ENCODE data around the gene NANS.

NANS gene

GRCh38 chr9:98046180-98046543 is 10.4 kb upstream of the NANS start:
- H3K36me3 ChIP-seq: no peaks in the 10 kb centered on the region
- H3K9me3 ChIP-seq (replicated peaks in 1 of 11): peaks cover 25 to 38% (median 32%) of the 10 kb centered on the region in 11 experiments
- TF ChIP-seq Cebpa-rat (IDR thresholded peaks at IDR 0.05): no peak
- H4K20me1 ChIP-seq: no peaks in the 10 kb centered on the region
- no peak overlapping the region for H3K27ac ChIP-seq
- H3K4me1 ChIP-seq: peaks cover 0 to 28% (median 0%) of the 10 kb centered on the region in 10 experiments; a peak in 6 of 20 replicates
- H3K4me2 ChIP-seq: peak overlapping the region in 1 of 11 experiments; percentile 55; a peak in 1 of 22 replicates
- no peak overlapping the region for H3K4me3 ChIP-seq
- no peaks in the 10 kb centered on the region for H3K27me3 ChIP-seq
- H3K9ac ChIP-seq: no peak overlapping the region

DNA sequence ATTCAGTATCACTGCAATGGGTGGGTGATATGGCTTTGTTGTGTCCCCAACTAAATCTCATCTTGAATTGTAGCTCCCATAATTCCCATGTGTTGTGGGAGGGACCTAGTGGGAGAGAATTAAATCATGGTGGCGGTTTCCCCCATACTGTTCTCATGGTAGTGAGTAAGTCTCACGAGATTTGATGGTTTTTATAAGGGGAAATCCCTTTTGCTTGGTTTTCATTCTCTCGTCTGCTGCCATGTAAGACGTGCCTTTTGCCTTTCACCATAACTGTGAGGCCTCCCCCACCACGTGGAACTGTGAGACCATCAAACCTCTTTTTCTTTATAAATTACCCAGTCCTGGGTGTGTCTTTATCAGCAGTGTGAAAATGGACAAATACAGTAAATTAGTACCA is 9.5 kb upstream of the NANS start:
- Histone ChIP-seq H3K36me3 (no peaks in the 10 kb centered on the region), H3K27me3 (no peaks in the 10 kb centered on the region), H3K4me3 (no peak overlapping the region), H4K20me1 (no peaks in the 10 kb centered on the region), H3K4me2 (no peak overlapping the region), H3K9ac (no peak overlapping the region), H3K4me1 (peaks cover 0 to 28% (median 0%) of the 10 kb centered on the region in 10 experiments; a peak in 6 of 20 replicates), H3K27ac (no peak overlapping the region), H3K9me3 (replicated peaks in 1 of 11) (peaks cover 25 to 38% (median 32%) of the 10 kb centered on the region in 11 experiments)
- TF ChIP-seq Cebpa-rat (IDR thresholded peaks at IDR 0.05): no peak

- no peak overlapping the region for H3K9ac ChIP-seq
- no peak overlapping the region for H3K4me2 ChIP-seq
- TF ChIP-seq Cebpa-rat (IDR thresholded peaks at IDR 0.05): no peak
- H3K27ac ChIP-seq: no peak overlapping the region
- no peaks in the 10 kb centered on the region for H3K27me3 ChIP-seq
- H4K20me1 ChIP-seq: no peaks in the 10 kb centered on the region
- no peak overlapping the region for H3K4me3 ChIP-seq
- no peaks in the 10 kb centered on the region for H3K36me3 ChIP-seq
- H3K4me1 ChIP-seq: peaks cover 0 to 15% (median 0%) of the 10 kb centered on the region in 10 experiments; a peak in 4 of 20 replicates
- peaks cover 20 to 36% (median 33%) of the 10 kb centered on the region in 11 experiments for H3K9me3 ChIP-seq (replicated peaks in 1 of 11)
Measured at GRCh38 chr9:98049288-98050072, 7.1 kb upstream of the NANS start.

GRCh38 chr9:98050351-98050750 is 6.2 kb upstream of the NANS start:
- peaks cover 14 to 32% (median 26%) of the 10 kb centered on the region in 11 experiments for H3K9me3 ChIP-seq (replicated peaks in 1 of 11)
- no peak for TF ChIP-seq Cebpa-rat (IDR thresholded peaks at IDR 0.05)
- H3K4me2 ChIP-seq: no peak overlapping the region
- no peak overlapping the region for H3K4me3 ChIP-seq
- no peak overlapping the region for H3K9ac ChIP-seq
- no peaks in the 10 kb centered on the region for H3K27me3 ChIP-seq
- no peaks in the 10 kb centered on the region for H4K20me1 ChIP-seq
- peaks cover 0 to 7% (median 0%) of the 10 kb centered on the region in 10 experiments; a peak in 2 of 20 replicates for H3K4me1 ChIP-seq
- no peaks in the 10 kb centered on the region for H3K36me3 ChIP-seq
- H3K27ac ChIP-seq: no peak overlapping the region

GRCh38 chr9:98054376-98054951 is 2.1 kb upstream of the NANS start:
- H3K27ac ChIP-seq: no peak overlapping the region
- H3K9me3 ChIP-seq (replicated peaks in 1 of 11): peaks cover 0 to 8% (median 0%) of the 10 kb centered on the region in 11 experiments; a peak in 6 of 22 replicates
- no peaks in the 10 kb centered on the region for H3K27me3 ChIP-seq
- TF ChIP-seq Cebpa-rat (IDR thresholded peaks at IDR 0.05): no peak
- peaks cover 0 to 4% (median 0%) of the 10 kb centered on the region in 11 experiments; a peak in 2 of 22 replicates for H3K36me3 ChIP-seq
- H3K4me2 ChIP-seq: no peak overlapping the region
- peaks cover 0 to 23% (median 12%) of the 10 kb centered on the region in 11 experiments; a peak in 10 of 22 replicates for H4K20me1 ChIP-seq
- H3K9ac ChIP-seq: no peak overlapping the region
- H3K4me3 ChIP-seq: no peak overlapping the region
- peaks cover 20 to 26% (median 23%) of the 10 kb centered on the region in 10 experiments for H3K4me1 ChIP-seq

DNA sequence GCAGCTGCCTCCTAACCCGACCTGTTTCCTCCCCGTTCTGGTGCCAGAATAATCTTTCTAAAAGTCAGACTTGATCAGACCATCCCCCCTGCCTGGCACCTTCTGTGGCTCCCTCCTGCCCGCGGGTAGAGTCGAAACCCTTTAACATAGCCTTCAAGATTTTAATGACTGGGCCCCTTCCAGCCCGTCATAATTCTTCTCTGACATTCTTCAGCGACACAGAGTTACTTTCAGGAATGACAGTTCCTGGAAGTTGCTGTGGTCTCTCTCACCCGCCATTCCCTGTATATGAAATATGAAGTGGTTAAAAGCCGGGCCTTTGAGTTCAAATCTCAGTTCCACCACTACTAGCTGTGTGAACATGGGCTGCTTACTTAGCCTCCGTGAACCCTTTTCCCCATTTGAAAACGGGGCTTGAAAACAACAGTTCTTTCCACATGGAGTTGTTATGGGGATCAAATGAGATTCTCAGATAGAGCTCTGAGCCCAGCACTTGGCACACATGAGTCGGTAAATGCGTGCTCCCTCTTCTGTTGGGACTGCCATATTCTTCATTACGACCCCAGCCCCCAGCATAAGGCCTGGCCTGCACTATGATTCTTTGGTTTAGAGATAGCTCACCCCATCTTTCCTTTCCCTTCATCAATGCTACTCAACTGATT is 737 bp downstream of the NANS start:
- peak overlapping the region; percentile 62 to 93 (median 83) for H3K27ac ChIP-seq

GRCh38 chr9:98062161-98062560 is 5.6 kb downstream of the NANS start:
- H3K4me3 ChIP-seq: no peak overlapping the region
- TF ChIP-seq Cebpa-rat (IDR thresholded peaks at IDR 0.05): no peak
- peaks cover 13 to 31% (median 25%) of the 10 kb centered on the region in 10 experiments for H3K4me1 ChIP-seq
- H3K9me3 ChIP-seq (replicated peaks in 1 of 11): no peaks in the 10 kb centered on the region
- no peaks in the 10 kb centered on the region for H3K27me3 ChIP-seq
- H4K20me1 ChIP-seq: peaks cover 0 to 65% (median 38%) of the 10 kb centered on the region in 11 experiments; a peak in 13 of 22 replicates
- 0 out of 22 replicates have a peak overlapping the region, but pooled peaks of 1 of the 11 experiments have one; percentile 24 for H3K9ac ChIP-seq
- no peak overlapping the region for H3K4me2 ChIP-seq
- peaks cover 54 to 76% (median 69%) of the 10 kb centered on the region in 11 experiments for H3K36me3 ChIP-seq
- no peak overlapping the region for H3K27ac ChIP-seq

More for the DNA sequence above, 737 bp downstream of the NANS start:
- Histone ChIP-seq H3K4me2 (peak overlapping the region; percentile 72 to 99 (median 90)), H3K27me3 (no peaks in the 10 kb centered on the region), H4K20me1 (peaks cover 0 to 44% (median 32%) of the 10 kb centered on the region in 11 experiments; a peak in 13 of 22 replicates), H3K36me3 (peaks cover 19 to 28% (median 24%) of the 10 kb centered on the region in 11 experiments), H3K4me1 (peaks cover 20 to 35% (median 23%) of the 10 kb centered on the region in 10 experiments), H3K4me3 (peak overlapping the region; percentile 58 to 80 (median 76)), H3K9me3 (replicated peaks in 1 of 11) (peaks cover 0 to 8% (median 0%) of the 10 kb centered on the region in 11 experiments; a peak in 6 of 22 replicates), H3K9ac (peak overlapping the region; percentile 77 to 93 (median 89))
- no peak for TF ChIP-seq Cebpa-rat (IDR thresholded peaks at IDR 0.05)

- H3K4me3 ChIP-seq: no peak overlapping the region
- peaks cover 0 to 17% (median 8%) of the 10 kb centered on the region in 10 experiments; a peak in 13 of 20 replicates for H3K4me1 ChIP-seq
- no peak for TF ChIP-seq Cebpa-rat (IDR thresholded peaks at IDR 0.05)
- no peaks in the 10 kb centered on the region for H3K27me3 ChIP-seq
- no peaks in the 10 kb centered on the region for H3K9me3 ChIP-seq (replicated peaks in 1 of 11)
- H3K4me2 ChIP-seq: no peak overlapping the region
- H3K9ac ChIP-seq: no peak overlapping the region
- peaks cover 57 to 100% (median 89%) of the 10 kb centered on the region in 11 experiments for H3K36me3 ChIP-seq
- H3K27ac ChIP-seq: no peak overlapping the region
- H4K20me1 ChIP-seq: peaks cover 0 to 71% (median 21%) of the 10 kb centered on the region in 11 experiments; a peak in 14 of 22 replicates
Measured at GRCh38 chr9:98064623-98065392, 8.3 kb downstream of the NANS start.

All from BLaER1 treated with 17β-estradiol and CSF1 and Interleukin-3, amounts not matched to agents 10 nM and 100 nM (cell line).